NCI-H2196 treated with DMSO at 0.1 percent for 48 hours (cell line): ENCODE data around the gene TNNC1.

Experiments
- DNase-seq: peaks from one replicate; lab custom pipeline; 2025; ENCODE audit not compliant: unreplicated experiment; lab: John Stamatoyannopoulos, UW

The TNNC1 gene

GRCh38 chr3:52458770-52459545 lies 5.1 kb upstream of the TNNC1 start:
- no peak for DNase-seq

DNA sequence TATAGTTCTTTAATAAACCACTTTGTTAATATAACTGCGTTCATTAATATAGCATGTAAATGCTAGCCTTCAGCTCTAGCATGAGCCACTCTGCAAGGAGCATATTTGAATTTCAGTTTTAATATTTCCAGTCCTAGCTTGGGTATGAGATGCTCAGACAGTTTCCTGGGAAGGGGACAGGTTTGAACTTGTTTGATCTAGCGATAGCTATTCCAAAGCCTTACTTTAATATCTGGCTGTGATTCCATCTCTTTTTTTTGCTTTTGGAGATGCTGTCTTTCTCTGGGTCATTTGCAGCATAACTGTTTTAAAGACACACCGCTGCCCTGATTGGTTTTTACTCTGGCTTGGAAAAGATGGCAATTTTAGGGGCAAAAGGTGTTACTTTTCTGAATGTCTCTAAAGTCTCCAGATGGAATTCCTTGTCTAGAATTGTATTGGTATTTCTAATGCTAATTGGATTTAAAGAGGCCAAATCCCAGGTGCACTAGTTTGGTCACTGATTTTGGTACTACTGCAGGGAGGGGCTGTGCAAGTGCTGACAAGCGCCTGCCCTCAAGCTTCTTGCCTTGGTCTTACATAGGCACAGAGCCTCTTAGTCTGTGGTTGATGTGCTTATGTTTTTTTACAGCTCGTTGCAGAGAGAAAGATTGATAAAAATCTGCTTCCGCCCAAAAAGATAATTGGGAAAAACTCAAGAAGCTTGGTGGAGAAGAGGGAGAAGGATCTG lies 4.4 kb upstream of the TNNC1 start:
- DNase-seq = no peak

GRCh38 chr3:52456800-52457183 lies 3.0 kb upstream of the TNNC1 start:
- no peak for DNase-seq

DNA sequence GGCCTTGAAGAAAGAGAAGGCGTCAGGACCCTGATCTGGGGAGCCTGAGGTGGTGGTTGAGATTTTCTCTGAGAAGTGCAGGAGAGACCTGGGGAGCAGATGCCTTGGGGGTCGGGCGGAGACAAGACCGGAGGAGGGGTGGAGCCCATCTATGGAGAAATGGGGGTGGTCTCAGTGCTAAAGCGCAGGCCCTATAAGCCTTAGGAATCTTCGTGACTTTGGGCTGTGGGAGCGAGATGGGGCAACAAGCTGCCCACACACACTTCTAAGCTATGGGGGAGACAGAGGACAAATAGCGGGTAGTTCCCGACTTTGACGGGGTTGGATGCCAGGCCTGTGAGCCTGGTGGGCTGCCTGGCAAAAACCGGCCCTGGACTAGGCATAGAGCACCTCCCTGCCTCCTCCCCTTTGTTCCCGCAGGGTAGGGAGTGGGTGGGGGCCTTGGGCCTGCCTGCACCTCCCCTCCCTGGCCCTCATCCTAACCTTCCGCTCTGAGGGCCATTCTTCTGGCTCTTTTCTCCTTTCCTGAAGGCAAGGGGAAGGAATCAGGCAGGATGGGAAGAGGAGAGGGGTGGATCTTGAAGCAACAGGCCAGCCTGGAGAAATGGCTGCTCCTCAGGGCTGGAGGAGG lies 2.4 kb upstream of the TNNC1 start:
- no peak for DNase-seq

- DNase-seq = peak; percentile 31
Measured at GRCh38 chr3:52455283-52456168, 1.7 kb upstream of the TNNC1 start, which contains the start of gene NISCH. TSS of gene NISCH (plus strand) at chr3:52455604. CDS start at chr3:52455642, 38 bp downstream.

DNA sequence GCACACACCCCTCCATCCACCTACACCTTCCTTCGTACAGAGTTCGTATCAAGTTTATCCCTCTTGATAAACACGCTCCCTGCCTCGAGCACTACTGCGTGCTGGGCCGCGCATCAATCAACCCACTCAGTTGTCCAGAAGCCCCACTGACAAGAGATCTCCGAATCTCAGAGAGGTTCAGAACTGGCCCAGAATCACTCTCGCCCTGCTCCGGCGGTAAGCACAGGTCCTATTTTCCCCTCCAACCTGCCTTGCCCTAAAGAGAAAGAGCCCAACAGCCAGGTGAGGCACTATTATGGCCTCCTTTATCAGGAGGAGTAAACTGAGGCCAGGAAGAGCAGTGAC lies 1.1 kb upstream of the TNNC1 start:
- no peak for DNase-seq

DNA sequence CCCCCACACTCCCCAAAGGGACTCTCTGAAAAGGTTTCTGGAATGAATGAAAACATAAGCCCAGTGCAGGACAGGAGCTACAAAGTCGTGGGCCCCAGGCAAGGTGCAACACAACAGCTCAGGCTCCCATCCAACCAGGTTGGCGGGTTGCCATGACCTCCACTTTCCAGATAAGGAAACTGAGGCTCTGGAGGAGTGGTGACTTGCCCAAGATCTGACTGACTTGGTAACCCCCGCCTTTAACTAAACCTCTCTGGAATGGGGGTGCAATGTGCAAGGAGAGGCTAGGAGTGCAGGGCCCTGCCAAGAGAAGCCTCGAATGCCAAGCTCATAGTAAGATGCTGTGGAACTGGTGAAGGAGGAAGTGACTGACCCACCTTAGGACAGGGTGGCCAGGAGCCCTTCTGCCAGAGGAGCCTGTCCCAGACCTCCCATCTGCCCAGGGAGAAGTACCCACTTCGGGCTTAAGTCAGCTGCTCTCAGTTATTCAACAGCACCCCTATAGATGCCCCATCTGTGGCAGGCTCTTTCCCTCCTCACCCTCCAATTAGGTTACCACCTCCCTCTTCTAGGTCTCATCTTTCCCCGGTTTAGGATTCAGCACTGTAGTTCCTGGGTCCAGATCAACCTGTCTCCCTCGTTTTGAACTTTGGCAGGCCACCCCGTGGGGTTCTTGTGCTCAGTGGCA lies 553 bp upstream of the TNNC1 start:
- DNase-seq = no peak

DNA sequence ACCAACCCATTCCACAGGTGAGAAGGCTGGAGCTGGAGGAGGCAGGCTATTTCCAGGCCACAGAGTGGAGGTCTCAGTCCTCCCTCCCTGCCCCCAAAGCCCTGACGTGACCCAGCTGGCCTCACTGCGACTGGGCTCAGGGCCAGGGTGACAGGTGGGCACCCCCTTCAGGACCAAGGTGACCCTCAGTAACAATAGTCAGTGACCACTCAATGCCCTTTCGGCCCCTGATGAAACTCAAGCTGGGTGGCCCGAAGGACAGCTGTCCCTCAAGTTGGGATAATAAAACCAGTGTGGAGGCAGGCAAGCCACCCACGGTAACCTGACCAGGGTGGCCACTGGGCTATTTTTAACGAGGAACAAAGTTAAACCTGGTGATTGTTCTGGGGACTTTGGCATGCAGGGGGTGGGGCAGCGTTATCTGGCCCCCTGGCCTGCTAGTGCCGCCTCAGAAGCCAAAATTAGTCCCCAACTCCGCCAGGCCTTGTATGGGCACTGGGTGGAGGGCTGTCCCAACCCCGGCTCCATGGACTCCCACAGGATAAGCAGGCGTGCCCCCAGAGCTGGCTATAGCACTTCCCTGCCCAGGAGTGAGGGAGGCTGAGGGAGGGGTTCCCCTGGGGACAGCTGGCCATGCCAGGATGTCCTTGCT lies 1.1 kb downstream of the TNNC1 start:
- no peak for DNase-seq

- DNase-seq = no peak
Measured at GRCh38 chr3:52452126-52452525, 1.7 kb downstream of the TNNC1 start.

GRCh38 chr3:52451237-52452083 lies 2.4 kb downstream of the TNNC1 start:
- no peak for DNase-seq

DNA sequence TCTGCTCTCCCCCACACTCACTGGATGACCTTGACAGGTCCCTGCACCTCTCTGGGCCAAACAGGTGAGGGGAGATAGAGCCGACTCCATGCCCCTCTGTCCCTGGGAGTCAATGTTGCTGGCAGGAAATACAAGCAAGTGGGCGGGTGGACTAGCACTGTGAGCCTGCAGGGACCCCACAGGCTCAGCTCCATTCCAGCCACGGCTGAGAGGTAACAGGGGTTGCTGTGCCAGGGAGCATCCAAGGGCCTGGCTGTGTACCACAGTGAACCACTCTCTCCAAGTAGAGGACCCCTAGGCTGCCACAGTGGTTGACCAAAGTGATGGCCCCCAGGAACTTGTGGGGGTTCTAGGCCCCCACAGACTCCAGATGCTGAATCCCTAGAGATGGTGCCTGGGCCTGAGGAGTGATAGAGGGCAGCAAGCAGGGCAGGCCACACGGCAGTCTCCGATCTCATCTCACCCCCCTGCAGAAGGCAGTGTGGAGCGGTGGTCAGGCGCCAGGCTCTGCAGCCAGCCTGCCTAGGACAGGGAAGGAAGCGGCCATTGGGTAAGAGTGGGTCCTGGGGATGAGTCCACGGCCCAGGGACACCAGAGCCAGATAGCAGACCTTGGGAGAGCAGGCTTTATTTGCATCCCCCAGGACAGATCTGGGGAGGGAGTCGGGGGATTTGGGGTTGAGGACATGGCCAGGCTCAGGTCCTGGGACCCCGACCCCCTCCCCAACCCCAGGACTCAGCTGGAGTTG lies 3.2 kb downstream of the TNNC1 start:
- no peak for DNase-seq

DNA sequence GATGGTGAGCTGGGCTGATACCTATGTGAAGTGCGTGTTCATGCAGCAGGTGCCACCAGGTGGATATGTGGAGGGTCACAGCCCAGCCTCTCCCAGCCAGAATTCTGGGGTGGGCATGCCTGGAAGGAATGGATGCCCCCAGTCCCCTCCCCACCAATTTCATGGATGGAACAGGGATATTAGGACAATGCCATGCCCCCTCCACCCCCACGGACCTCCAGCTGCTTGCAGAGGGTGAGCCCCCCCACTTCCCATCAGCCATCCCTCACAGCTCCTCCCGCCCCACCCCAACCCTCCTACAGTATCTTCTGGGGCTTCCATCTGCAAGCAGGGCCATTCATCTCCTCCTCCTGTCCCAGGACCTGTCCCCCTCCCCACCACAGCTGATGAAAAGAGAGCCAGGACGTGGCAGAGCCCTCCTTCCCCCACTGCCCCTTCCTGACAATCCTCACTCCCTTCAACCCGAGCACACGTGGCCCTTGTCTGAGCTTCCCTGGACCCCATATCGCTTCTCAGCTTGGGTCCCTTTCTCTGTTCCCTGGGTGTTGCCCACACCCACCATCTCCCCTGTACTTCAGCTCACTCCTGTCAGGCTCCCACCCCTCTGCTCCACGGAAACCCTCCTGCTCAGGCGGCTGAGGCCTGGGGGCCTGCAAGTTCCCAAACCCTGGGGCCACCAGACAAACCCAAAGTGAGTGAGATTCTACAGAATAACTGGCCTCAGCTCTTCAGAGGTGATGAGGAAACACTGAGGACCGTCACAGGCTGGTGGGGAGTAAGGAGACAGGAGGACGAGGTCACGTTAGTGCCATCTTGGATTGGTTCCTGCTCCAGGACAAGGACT lies 6.1 kb downstream of the TNNC1 start:
- no peak for DNase-seq

DNA sequence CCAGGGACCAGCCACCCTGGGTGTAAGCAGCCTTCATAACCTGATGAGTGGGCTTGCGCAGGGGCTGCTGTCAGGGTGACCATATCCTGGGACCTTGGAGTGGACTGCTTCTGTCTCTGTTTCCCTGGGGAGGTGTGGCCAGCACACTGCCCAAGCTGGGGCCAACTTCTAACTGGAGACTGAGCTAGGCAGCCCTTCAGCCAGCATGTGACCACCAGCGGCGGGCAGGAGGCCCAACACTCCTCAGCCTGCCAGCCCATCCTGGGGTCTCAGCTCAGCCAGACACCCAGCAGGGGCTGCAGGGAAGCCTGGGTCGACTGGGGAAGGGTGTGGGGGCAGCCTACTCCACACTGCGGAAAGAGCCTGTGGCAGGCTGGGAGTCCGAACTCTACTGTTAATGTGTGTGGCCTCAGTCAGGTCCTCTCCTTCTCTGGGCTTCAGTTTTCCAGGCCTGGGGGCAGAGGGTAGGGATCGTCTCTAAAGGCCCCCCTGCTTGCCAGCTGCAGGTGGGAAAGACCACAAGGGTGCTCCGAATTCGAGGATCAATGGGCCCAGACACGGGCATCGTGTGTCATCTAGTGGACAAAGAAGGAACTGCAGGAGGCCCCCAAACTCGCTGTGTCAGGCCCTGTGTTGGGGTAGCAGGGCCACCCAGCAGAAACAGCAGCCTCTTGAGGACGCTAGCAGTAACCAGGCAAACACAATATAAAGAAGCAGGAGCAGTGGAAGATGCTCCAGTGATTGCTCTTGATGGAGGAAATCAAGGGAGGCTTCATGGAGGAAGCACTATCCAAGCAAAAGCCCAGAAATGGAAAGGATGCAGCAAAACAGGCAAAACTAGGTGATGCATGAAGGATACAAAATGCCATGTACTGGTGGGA lies 7.0 kb downstream of the TNNC1 start:
- DNase-seq = no peak

DNA sequence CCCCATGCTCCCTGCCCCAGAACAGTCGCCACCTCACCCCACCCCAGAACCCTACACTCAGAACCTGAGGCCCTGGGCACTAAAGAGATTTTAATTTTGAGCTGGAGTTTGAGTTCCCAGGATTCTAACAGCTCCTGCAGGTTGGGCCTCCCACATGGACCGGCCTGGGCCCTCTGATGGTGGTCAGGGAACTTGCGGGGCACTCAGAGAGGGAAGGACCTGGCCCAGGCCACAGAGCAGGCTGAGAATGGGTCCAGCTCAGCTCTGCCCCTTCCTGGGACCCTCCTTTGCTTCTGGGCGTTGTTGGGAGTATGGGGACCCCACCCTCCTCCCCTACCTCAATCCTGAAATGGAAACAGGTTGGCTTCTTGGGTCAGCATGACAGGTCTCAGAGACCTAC lies 7.8 kb downstream of the TNNC1 start:
- DNase-seq = no peak

DNA sequence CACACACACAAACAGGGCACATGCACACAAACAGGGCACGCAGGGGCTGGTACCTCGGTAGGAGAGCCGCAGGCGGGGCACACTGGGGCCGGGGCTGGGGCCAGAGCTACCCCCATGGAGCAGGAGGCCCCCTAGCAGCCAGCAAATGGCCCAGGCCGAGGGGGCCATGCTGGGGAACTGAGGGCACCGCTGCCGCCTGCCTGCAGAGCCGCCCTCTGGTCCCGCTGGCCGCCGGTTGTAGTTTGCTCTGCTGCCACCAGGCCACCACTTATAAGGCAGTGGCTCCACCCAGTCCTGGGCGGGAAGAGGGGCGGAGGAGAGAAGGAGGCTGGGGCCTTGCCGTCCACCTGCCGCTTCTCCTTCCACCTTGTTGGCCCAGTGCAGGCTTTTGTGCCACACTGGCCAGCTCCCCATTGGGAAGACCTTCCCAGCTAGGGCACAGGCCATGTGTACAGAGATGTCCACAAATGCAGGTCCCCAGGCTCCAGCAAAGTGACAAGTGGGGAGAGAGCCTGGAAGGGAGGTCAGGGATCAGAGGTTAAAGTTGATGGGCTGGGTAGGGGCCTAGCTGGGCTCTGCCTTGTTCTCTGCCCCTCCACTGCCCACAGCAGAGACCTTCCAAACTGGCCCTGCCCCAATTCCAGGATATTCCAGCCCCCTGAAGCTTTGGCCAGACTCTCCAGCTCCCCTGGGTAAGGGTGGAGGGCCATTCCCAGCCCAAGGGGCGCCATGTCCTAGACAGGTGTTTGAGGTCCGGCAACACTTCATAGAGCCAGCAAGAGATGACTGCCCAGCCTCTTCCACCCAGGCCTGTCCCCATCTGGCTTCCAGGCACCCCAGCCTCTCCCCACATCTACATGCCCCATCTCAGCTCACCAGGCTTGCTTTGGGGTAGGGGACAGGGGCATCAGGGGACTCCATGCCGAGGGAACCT lies 8.7 kb downstream of the TNNC1 start, which contains the start of gene SEMA3G:
Gene SEMA3G (minus strand): TSS at position 244 of the 934 bp plus-strand sequence. CDS start 76 bp downstream, at position 168.
- no peak for DNase-seq
